DMS114 treated with DMSO at 0.1 percent for 48 hours (cell line): ENCODE measurements around the gene LCP2.
"Not testable (repeated sequence)": the region's sequence is repeated elsewhere in the genome, so short reads cannot be mapped to it uniquely, and the experiment has no call there.

Source experiments
- DNase-seq: peaks from one replicate; lab custom pipeline; 2025; ENCODE audit not compliant: unreplicated experiment; lab: John Stamatoyannopoulos, UW

The LCP2 gene

GRCh38 chr5:170251462-170251861 is 46.1 kb downstream of the LCP2 start:
- no peak for DNase-seq

- DNase-seq = no peak
Measured at GRCh38 chr5:170250810-170251317, 46.7 kb downstream of the LCP2 start.

DNA sequence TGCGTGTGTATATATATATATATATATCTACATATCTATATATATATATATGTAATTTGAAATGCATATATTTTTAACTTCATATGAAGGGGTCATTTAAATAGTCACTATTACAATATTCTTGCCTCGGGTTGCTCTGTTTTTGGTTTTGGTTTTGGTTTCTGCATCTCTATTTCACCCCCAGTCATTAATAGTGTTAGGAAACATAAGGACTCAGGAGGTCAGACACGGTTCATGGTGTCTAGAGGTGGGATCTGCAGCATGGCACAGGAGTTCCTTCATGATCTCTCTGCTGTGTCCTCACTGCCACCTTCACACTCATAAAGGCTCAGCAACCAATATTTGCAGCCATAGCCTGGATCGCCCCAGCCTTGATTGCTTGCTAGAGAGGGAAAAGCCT is 48.2 kb downstream of the LCP2 start:
- no peak for DNase-seq

GRCh38 chr5:170248931-170249227 is 48.7 kb downstream of the LCP2 start:
- DNase-seq = not testable (repeated sequence)

DNA sequence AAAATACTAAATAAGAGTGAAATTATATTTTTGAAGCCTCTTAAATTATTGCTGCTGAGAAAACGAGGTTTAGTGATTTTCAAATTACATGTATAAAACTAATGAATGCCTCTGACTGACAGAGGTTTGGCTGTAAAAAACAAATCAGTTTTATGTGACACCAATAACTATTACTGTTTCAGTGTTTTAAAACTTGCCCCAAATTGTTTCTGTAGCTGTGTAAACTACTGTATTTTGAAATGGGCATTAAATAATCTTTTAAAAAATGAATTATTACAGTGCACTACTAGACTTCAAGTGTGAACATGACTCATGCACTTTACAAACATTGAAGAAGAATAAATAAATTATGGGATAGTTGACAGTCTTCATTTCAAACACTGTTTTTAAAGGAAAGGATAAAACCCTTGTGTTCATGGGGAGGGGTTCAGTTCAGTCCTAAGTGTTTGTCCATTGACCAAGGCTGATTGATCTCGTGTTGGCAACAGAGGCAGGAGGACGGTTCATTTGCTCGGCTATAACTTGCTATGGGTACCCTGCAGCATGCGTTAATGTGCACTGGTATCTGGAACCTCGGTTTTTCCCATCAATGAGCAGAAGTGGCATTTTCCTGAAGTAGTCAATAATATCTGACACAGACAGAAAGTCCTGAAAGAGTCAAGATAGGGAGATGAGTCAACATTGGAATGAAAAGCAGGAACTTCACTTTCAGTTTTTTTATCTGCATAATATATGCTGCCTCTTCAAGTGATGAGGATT is 49.2 kb downstream of the LCP2 start:
- DNase-seq = no peak

GRCh38 chr5:170247363-170247762 is 50.2 kb downstream of the LCP2 start:
- no peak for DNase-seq

GRCh38 chr5:170246126-170246870 is 51.3 kb downstream of the LCP2 start:
- DNase-seq = no peak

GRCh38 chr5:170245436-170245835 is 52.1 kb downstream of the LCP2 start:
- DNase-seq = not testable (repeated sequence)

DNA sequence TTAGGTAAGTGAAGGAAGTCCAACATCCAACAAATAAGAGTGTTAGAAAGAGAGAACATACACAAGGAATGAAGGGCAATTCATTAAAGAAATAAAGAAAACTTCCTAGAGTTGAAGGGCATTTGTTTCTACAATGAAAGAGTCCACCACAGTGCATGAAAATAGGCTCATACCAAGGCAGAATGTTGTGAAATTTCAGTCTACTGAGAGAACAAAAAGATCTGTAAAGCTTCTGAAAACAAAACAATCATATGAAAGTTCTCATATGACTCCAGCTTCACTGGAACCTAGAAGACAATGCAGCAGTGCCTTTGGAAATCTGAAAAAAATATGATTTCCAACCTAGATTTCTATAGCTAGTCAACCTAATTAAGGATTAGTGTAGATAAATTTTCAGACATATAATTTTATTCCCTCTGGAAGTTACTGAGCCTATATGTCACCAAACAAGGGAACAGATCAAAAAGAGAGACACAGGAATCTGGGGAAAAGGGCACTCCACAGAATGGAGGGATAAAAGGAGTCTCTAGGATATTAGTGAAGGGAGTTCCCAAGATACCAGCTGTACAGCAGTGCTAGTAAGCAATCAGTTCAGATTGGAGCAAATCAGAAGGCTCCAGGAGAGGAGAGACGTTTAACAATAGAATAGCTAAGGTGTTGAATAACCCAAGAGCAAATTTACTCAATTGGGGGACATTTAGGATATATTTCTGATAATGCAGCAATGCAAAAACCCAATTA is 59.0 kb downstream of the LCP2 start:
- no peak for DNase-seq

GRCh38 chr5:170235876-170236864 is 61.4 kb downstream of the LCP2 start:
- no peak for DNase-seq

GRCh38 chr5:170233358-170233892 is 64.2 kb downstream of the LCP2 start:
- no peak for DNase-seq

DNA sequence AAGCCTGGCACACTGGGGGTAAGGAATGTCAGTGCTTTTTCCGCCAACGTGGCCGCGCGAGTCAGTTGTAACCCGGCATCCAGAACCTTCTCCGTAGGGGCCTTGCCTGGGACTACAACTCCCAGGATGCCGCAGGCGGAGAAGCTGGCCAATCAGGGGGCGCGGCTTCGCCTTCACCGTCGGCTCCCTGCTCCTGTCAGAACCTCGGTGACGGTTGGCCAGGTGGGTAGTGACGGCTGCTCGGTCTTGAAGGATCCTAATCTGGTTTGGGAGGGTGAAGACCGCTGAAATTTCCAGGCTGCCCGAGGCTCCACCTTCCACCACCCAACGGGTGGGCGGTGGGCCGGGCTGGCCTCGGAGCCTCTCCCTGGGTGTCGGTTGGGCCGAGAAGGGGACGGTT is 64.8 kb downstream of the LCP2 start, which contains the start of gene C5orf58:
Gene C5orf58, plus strand, starts transcription at position 200 of the 400 bp plus-strand sequence. CDS start 1,992 bp downstream, outside the sequence.
- no peak for DNase-seq

DNA sequence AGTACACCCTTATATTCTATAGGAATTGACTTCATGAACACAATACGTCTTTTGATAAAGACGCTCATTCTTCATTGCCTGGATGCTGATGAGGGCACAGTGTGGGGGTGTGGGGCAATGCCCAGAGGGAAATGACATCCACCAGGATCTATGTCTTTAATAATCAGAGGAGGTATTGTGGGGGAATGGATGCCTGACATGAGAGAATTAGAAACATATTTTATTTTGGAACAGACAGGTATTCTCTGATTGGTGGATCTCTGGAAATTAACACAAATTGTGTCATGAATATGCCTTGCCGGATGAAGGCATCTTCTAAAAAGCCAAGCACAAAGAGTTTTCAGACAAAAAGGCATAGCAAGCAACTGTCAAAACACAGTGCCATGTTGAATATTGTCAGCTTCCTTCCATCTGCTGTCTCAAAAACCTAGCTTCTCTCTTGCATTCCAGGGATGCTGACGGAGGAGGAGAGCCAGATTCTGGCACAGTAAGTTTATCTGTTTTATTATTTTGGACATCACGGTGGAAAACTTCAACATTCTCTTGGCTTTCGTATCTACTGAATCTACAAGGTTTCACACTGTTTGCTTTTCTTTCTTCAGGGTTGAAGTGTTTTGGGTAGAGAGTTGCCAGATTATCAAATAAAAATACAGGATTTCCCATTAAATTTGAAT is 68.7 kb downstream of the LCP2 start:
- DNase-seq = no peak

- no peak for DNase-seq
Measured at GRCh38 chr5:170226661-170227060, 70.9 kb downstream of the LCP2 start.

- DNase-seq = no peak
Measured at GRCh38 chr5:170226129-170226615, 71.4 kb downstream of the LCP2 start.

GRCh38 chr5:170225326-170226128 is 72.0 kb downstream of the LCP2 start:
- DNase-seq = peak; percentile 45

GRCh38 chr5:170223906-170224305 is 73.7 kb downstream of the LCP2 start:
- DNase-seq = no peak

GRCh38 chr5:170223360-170223759 is 74.2 kb downstream of the LCP2 start:
- DNase-seq = no peak

DNA sequence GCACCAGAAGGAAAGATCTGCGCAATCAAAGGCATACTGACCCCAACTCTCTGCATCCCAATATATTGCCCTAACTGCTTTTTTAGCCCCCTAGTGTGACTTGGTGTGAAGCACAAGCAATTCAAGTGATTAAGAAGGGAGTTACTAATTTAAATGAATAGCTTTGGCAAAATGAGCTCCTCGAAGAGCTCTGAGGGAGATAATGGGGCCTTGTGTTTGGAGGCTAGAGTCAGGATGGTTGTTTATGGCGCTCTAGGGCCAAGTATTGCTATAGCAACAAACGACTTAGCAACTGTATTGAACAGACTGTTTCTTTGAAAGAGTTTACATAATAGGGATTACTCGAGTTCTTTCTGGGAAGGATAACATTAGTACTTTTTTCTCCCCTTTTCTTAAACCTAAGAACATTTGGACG is 76.2 kb downstream of the LCP2 start:
- DNase-seq = no peak
